Choroid plexus epithelial cell (primary cell): ENCODE measurements around the gene DESI1.
A peak's percentile ranks its signal among the peaks of the same experiment; 100 is the strongest.
"Not testable (repeated sequence)": the region's sequence is repeated elsewhere in the genome, so short reads cannot be mapped to it uniquely, and the experiment has no call there.

Experiments used
- DNase-seq: peaks from one replicate; pipeline ENCODE4 v3.0.0-alpha.2; 2010; ENCODE audit warnings: low read depth
- H3K4me3 ChIP-seq: 2 replicates; pipeline ENCODE4 v1.5.1; 2011; ENCODE audit warnings: low read depth, mild to moderate bottlenecking, control low read depth, low read length, moderate library complexity
- TF ChIP-seq, protein P1 (sequence below): conservative IDR thresholded peaks from 2 replicates; pipeline ENCODE4 v1.5.1; 2011; ENCODE audit warnings: low read depth, mild to moderate bottlenecking, control low read depth, inconsistent platforms, low read length, moderate library complexity

DESI1 gene

DNA sequence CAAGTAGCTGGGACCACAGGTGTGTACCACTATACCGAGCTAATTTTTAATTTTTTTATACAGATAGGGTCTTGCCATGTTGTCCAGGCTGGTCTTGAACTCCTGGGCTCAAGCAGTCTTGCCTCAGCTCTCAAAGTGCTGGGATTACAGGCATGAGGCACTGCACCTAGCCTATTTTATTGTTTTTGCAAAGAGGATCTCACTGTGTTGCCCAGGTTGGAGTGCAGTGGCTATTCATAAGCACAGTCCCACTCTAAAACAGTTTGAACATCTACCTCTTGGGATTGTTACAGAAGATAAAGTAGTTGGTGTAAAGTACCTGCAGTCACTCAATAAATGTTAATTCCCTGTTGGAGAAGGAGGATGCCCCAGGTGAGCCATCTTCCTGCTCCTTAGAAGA, 29.4 kb upstream of the DESI1 start:
- no peak overlapping the region for H3K4me3 ChIP-seq
- DNase-seq: no peak
- TF ChIP-seq, protein P1, sequence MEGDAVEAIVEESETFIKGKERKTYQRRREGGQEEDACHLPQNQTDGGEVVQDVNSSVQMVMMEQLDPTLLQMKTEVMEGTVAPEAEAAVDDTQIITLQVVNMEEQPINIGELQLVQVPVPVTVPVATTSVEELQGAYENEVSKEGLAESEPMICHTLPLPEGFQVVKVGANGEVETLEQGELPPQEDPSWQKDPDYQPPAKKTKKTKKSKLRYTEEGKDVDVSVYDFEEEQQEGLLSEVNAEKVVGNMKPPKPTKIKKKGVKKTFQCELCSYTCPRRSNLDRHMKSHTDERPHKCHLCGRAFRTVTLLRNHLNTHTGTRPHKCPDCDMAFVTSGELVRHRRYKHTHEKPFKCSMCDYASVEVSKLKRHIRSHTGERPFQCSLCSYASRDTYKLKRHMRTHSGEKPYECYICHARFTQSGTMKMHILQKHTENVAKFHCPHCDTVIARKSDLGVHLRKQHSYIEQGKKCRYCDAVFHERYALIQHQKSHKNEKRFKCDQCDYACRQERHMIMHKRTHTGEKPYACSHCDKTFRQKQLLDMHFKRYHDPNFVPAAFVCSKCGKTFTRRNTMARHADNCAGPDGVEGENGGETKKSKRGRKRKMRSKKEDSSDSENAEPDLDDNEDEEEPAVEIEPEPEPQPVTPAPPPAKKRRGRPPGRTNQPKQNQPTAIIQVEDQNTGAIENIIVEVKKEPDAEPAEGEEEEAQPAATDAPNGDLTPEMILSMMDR: no peak

DNA sequence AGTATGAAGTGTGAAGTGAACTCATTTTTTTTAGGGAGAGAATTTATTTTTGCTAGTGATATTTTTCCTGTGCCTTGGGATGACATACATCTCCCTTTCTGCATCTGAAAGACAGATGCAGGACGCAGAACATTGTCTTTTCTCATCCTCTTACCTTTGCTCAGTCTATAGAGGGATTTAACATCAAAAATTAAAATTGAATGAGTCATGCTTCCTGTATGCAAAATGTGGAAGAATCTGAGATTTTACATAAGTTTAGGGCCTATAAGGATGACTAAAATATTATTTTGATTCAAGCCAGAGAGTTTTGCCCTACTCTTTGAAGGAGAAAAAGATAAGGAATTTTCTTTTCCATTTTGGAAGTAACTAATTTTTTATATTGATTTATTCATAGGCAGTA, 27.6 kb upstream of the DESI1 start:
- TF ChIP-seq, protein P1: no peak
- H3K4me3 ChIP-seq: no peak overlapping the region
- DNase-seq: peak; percentile 5

DNA sequence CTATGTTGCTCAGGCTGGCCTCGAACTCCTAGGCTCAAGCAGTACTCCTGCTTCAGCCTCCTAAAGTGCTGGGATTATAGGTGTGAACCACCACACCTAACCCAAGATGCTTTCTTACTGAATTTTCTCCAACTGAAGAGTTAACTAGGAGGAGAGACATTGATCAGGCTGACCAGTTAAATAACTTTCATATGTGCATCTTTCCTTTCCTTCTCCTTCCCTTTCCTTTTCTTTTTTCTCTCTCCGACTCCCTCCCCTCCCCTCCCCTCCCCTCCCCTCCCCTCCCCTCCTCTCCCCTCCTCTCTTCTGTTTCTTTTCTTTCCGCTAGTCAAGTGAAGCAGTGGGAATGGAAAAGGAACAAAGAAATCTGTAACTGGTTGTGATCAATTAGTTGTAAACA, 26.9 kb upstream of the DESI1 start:
- DNase-seq: no peak
- TF ChIP-seq, protein P1: no peak
- no peak overlapping the region for H3K4me3 ChIP-seq

DNA sequence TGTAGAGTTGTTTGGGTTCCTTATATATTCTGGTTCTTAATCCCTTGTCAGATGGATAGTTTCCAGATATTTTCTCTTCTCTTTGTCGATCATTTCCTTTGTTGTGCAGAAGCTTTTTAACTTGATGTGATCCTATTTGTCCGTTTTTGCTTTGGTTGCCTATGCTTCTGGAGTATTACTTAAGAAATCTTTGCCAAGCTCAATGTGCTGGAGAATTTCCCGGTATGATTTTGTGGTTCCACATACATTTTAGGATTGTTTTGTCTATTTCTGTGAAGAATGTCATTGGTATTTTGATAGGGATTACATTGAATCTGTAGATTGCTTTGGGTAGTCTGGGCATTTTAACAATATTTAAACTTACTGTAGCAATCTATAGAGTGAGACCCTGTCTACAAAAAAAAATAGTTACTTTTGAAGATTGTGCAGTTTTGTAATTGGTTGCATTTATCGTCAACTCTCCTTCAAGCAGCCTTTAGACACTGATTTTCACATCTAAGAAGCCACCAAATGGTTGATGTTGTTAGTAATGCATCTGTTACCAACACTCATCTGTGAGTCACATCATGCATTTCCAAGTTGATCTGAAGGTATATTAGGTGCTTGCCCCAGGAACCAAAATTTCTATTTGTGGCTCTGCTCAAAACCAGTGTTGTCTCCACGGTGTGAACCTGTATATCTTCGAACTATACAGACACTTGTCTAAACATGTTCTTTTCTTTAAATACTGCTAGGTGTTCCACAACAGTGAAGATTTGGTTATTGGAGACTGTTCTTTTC, 21.7 kb upstream of the DESI1 start:
- H3K4me3 ChIP-seq: no peak overlapping the region
- TF ChIP-seq, protein P1: no peak
- DNase-seq: peak; percentile 7

DNA sequence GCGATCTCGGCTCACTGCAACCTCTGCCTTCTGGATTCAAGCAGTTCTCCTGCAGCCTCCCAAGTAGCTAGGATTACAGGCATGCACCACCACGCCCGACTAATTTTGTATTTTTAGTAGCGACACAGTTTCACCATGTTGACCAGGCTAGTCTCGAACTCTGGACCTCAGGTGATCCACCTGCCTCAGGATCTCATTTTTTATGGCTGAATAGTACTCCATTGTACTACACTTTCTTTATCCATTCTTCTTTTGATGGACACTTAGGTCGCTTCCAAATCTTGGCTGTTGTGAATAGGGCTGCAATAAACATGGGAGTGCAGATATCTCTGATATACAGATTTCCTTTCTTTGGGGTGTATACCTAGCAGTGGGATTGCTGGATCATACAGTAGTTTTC, 21.0 kb upstream of the DESI1 start:
- H3K4me3 ChIP-seq: no peak overlapping the region
- no peak for DNase-seq
- TF ChIP-seq, protein P1: no peak

DNA sequence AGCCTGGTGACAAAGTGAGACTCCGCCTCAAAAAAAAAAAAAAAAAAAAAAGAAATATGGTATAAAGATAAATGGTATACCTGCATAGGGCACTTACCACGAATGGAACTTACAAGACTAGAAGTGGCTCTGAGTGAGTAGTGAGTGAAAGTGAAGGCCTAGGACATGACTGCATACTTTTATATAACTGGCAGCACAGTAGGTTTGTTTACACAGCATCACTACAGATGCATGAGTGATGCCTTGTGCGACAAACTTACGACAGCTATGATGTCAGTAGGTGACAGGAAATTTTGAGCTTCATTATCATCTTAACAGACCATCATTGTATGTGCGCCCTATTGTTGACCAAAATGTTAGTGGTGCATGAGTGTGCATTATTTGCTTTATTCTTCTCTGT, 17.9 kb upstream of the DESI1 start:
- DNase-seq: no peak
- TF ChIP-seq, protein P1: no peak

DNA sequence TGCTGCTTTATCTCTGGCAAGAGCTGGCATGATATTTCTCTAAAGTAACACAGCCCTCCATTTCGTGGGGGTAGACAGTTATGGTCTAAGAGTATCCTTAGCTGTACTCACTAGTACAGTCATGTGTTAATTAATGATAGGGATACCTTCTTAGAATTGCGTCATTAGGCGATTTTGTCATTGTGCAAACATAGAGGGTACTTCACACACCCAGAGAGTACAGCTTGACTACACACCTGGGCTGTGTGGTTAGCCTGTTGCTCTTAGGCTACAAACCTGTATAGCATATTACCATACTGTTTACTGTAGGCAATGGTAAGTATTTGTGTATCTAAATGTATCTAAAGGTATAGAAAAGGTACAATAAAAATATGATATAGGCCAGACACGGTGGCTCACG, 17.3 kb upstream of the DESI1 start:
- DNase-seq: no peak
- TF ChIP-seq, protein P1: no peak
- no peak overlapping the region for H3K4me3 ChIP-seq

More for the DNA sequence above, 17.9 kb upstream of the DESI1 start:
- H3K4me3 ChIP-seq: no peak overlapping the region

DNA sequence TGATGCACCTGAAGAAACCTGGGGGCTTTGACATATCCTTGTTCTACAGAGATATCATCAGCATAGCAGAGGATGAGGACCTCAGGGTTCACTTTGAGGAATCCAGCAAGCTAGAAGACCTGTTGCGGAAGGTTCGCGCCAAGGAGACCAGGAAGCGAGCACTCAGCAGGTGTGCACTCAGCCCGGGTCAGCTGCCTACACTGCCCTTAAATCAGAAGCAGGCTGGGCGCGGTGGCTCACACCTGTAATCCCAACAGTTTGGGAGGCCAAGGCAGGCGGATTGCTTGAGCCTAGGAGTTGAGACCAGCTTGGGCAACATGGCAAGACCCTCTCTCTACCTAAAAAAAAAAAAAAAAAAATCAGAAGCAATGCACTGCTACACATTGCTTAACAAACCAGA, 16.8 kb upstream of the DESI1 start:
- H3K4me3 ChIP-seq, DNase-seq: not testable (repeated sequence)
